ENCODE measurements around the gene MED27.

- TF ChIP-seq, protein P1, sequence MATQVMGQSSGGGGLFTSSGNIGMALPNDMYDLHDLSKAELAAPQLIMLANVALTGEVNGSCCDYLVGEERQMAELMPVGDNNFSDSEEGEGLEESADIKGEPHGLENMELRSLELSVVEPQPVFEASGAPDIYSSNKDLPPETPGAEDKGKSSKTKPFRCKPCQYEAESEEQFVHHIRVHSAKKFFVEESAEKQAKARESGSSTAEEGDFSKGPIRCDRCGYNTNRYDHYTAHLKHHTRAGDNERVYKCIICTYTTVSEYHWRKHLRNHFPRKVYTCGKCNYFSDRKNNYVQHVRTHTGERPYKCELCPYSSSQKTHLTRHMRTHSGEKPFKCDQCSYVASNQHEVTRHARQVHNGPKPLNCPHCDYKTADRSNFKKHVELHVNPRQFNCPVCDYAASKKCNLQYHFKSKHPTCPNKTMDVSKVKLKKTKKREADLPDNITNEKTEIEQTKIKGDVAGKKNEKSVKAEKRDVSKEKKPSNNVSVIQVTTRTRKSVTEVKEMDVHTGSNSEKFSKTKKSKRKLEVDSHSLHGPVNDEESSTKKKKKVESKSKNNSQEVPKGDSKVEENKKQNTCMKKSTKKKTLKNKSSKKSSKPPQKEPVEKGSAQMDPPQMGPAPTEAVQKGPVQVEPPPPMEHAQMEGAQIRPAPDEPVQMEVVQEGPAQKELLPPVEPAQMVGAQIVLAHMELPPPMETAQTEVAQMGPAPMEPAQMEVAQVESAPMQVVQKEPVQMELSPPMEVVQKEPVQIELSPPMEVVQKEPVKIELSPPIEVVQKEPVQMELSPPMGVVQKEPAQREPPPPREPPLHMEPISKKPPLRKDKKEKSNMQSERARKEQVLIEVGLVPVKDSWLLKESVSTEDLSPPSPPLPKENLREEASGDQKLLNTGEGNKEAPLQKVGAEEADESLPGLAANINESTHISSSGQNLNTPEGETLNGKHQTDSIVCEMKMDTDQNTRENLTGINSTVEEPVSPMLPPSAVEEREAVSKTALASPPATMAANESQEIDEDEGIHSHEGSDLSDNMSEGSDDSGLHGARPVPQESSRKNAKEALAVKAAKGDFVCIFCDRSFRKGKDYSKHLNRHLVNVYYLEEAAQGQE (IDR thresholded peaks at IDR 0.05; ENCODE audit: low read depth), result no peak
- TF ChIP-seq NFIC (IDR thresholded peaks at IDR 0.05) (no peak), USF1 (IDR thresholded peaks at IDR 0.05) (no peak), CEBPB (IDR thresholded peaks at IDR 0.05) (no peak), CREB1 (IDR thresholded peaks at IDR 0.05; ENCODE audit: low read depth) (no peak), EP300 (IDR thresholded peaks at IDR 0.05; ENCODE audit: borderline replicate concordance) (no peak), MAX (IDR thresholded peaks at IDR 0.05) (no peak), ZBTB7A (IDR thresholded peaks at IDR 0.05; ENCODE audit: low read depth) (no peak)
Measured at GRCh38 chr9:131997076-131997475, 82.6 kb downstream of the MED27 start.

Data from Ishikawa (cell line).